Measurements from ENCODE around the gene SLC39A11. TPM values are rescaled to one million over a fixed set of nuclear protein-coding genes. Genes with fewer than 3 reads are reported as not detected.

SLC39A11 gene
- polyA plus RNA-seq, 3 donors, result 16.6 to 27.9 (median 26.6) TPM

GRCh38 chr17:72622661-72623433 lies 469.6 kb downstream of the SLC39A11 start:
- H2AFZ ChIP-seq (ENCODE audit: insufficient read depth, low read depth, low read length, poor library complexity, severe bottlenecking), result no peak overlapping the region
- no peak overlapping the region for H3K9ac ChIP-seq (ENCODE audit: insufficient read depth, low read length, poor library complexity, severe bottlenecking)
- Mint-ChIP-seq H3K4me1 (peaks cover 5% of the 10 kb centered on the region), H3K9me3 (peaks cover 8 to 24% (median 14%) of the 10 kb centered on the region in 7 donors), H3K36me3 (no peaks in the 10 kb centered on the region), H3K27ac (peak overlapping the region in 1 of 7 donors; percentile 13), H3K27me3 (ENCODE audit: low read depth in 3 of 3) (peaks cover 26 to 46% (median 46%) of the 10 kb centered on the region in 3 donors), H3K4me3 (no peak overlapping the region)
- H3K4me2 ChIP-seq (replicated peaks; ENCODE audit: extremely low read depth, low read length, poor library complexity, severe bottlenecking), result no peak overlapping the region
- H3K4me1 ChIP-seq (ENCODE audit: control insufficient read depth in 1 of 2, insufficient read depth in 2 of 2, low read length in 2 of 2), result no peaks in the 10 kb centered on the region
- H3K27me3 ChIP-seq (ENCODE audit: control insufficient read depth in 2 of 2, insufficient read depth in 2 of 2, low read length in 2 of 2), result peaks cover 11 to 41% of the 10 kb centered on the region in 2 donors
- no peak for TF ChIP-seq CTCF (IDR thresholded peaks at IDR 0.05)
- H3K27ac ChIP-seq (ENCODE audit: low read depth in 1 of 2, low read length in 2 of 2), result no peak overlapping the region
- DNase-seq, result no peak
- peaks cover 4 to 7% of the 10 kb centered on the region in 2 donors for H3K9me3 ChIP-seq (replicated peaks in 1 of 2; ENCODE audit: control insufficient read depth in 1 of 2, insufficient read depth in 1 of 2, low read length in 2 of 2)
- no peak overlapping the region for H3K4me3 ChIP-seq (replicated peaks in 1 of 3; ENCODE audit: low read depth in 2 of 3, low read length in 3 of 3)
- no peaks in the 10 kb centered on the region for H3K79me2 ChIP-seq (ENCODE audit: insufficient read depth, low read length)
- intact Hi-C loops (cut with micrococcal nuclease), result no loop called here
- WGBS (ENCODE audit: insufficient coverage), result 43% methylated on average over 8 of the region's 17 CpGs
- no peaks in the 10 kb centered on the region for H4K20me1 ChIP-seq (ENCODE audit: insufficient read depth, low read length)
- no peaks in the 10 kb centered on the region for H3K36me3 ChIP-seq (replicated peaks in 1 of 2; ENCODE audit: control insufficient read depth in 1 of 2, insufficient read depth in 2 of 2, low read length in 2 of 2)

- H3K4me3 ChIP-seq (replicated peaks in 1 of 3; ENCODE audit: low read depth in 2 of 3, low read length in 3 of 3), result no peak overlapping the region
- Mint-ChIP-seq H3K9me3 (peaks cover 1 to 12% (median 4%) of the 10 kb centered on the region in 7 donors), H3K27me3 (ENCODE audit: low read depth in 3 of 3) (peaks cover 38 to 62% (median 61%) of the 10 kb centered on the region in 3 donors), H3K4me1 (peaks cover 8% of the 10 kb centered on the region), H3K27ac (no peak overlapping the region), H3K36me3 (no peaks in the 10 kb centered on the region), H3K4me3 (no peak overlapping the region)
- H3K9ac ChIP-seq (ENCODE audit: insufficient read depth, low read length, poor library complexity, severe bottlenecking), result no peak overlapping the region
- H3K9me3 ChIP-seq (replicated peaks in 1 of 2; ENCODE audit: control insufficient read depth in 1 of 2, insufficient read depth in 1 of 2, low read length in 2 of 2), result peaks cover 0 to 12% of the 10 kb centered on the region in 2 donors
- intact Hi-C loops (cut with micrococcal nuclease), result no loop called here
- DNase-seq, result no peak
- no peak for TF ChIP-seq CTCF (IDR thresholded peaks at IDR 0.05)
- H3K4me2 ChIP-seq (replicated peaks; ENCODE audit: extremely low read depth, low read length, poor library complexity, severe bottlenecking), result no peak overlapping the region
- H3K36me3 ChIP-seq (replicated peaks in 1 of 2; ENCODE audit: control insufficient read depth in 1 of 2, insufficient read depth in 2 of 2, low read length in 2 of 2), result no peaks in the 10 kb centered on the region
- WGBS (ENCODE audit: insufficient coverage), result 87% methylated on average over 6 of the region's 7 CpGs
- H3K79me2 ChIP-seq (ENCODE audit: insufficient read depth, low read length), result no peaks in the 10 kb centered on the region
- H3K27ac ChIP-seq (ENCODE audit: low read depth in 1 of 2, low read length in 2 of 2), result no peak overlapping the region
- peaks cover 17 to 67% of the 10 kb centered on the region in 2 donors for H3K27me3 ChIP-seq (ENCODE audit: control insufficient read depth in 2 of 2, insufficient read depth in 2 of 2, low read length in 2 of 2)
- no peak overlapping the region for H2AFZ ChIP-seq (ENCODE audit: insufficient read depth, low read depth, low read length, poor library complexity, severe bottlenecking)
- H4K20me1 ChIP-seq (ENCODE audit: insufficient read depth, low read length), result no peaks in the 10 kb centered on the region
- no peaks in the 10 kb centered on the region for H3K4me1 ChIP-seq (ENCODE audit: control insufficient read depth in 1 of 2, insufficient read depth in 2 of 2, low read length in 2 of 2)
Measured at GRCh38 chr17:72619976-72620650, 472.4 kb downstream of the SLC39A11 start.
